A549 (cell line): ENCODE results near the gene PDE3B. TPM values are rescaled to one million over a fixed set of nuclear protein-coding genes. Genes with fewer than 3 reads are reported as not detected.

ENCODE experiments used
- ATAC-seq, 2 experiments: fragments of 200-7000 bp in 1 of 2; fragments of >200 bp in 1 of 2; cut with Nextera tagmentation in 1 of 2; cut with Tn5 transposase in 1 of 2; 3 replicates each; pipeline versions ENCODE4 v1.8.0 to v1.9.1; 2018 to 2020; ENCODE audit warnings: mild to moderate bottlenecking in 1 of 2, moderate library complexity in 1 of 2
- CTCF ChIA-PET: fragments of 300-600 bp; sonication (Branson Sonifier 250); formaldehyde crosslinking; extraction: SDS; loops from one replicate; lab custom pipeline; 2021; ENCODE audit warnings: antibody characterized with exemption, inconsistent platforms; lab: Yijun Ruan, JAX
- POLR2A ChIA-PET: fragments of 350-600 bp; formaldehyde crosslinking; extraction: SDS; loops from one replicate; lab custom pipeline; 2021; ENCODE audit warnings: antibody characterized with exemption, inconsistent platforms; lab: Yijun Ruan, JAX
- DNase-seq, 2 experiments: peaks; one replicate each; pipeline versions ENCODE4 v3.0.0 to v3.0.0-alpha.2; 2011 to 2016; ENCODE audit warnings: low read depth in 1 of 2, low spot score in 1 of 2
- FAIRE-seq: peaks from 2 replicates; lab custom pipeline; 2011; peaks lifted over from hg19 to GRCh38; lab: Jason Lieb, UNC
- H3K27ac ChIP-seq, 2 experiments: fragments of >200 bp; sonication (Bioruptor Twin); formaldehyde crosslinking; 3 replicates each; pipeline ENCODE4 v1.5.1; 2016 to 2017
- H3K4me1 ChIP-seq: fragments of >200 bp; sonication (Bioruptor Twin); formaldehyde crosslinking; 3 replicates; pipeline ENCODE4 v1.6.1; 2016
- H3K4me2 ChIP-seq: fragments of >200 bp; sonication (Bioruptor Twin); formaldehyde crosslinking; 3 replicates; pipeline ENCODE4 v1.6.1; 2016
- H3K4me3 ChIP-seq: fragments of >200 bp; sonication (Bioruptor Twin); formaldehyde crosslinking; 3 replicates; pipeline ENCODE4 v1.5.1; 2016
- H3K9me3 ChIP-seq: fragments of >200 bp; sonication (Bioruptor Twin); formaldehyde crosslinking; 3 replicates; pipeline ENCODE4 v1.6.1; 2016
- BHLHE40 ChIP-seq: IDR thresholded peaks from 2 replicates; pipeline ENCODE4 v1.6.1; 2012; ENCODE audit warnings: low read depth, low read length, inconsistent platforms
- EHF ChIP-seq: fragments of 250-450 bp; sonication (Bioruptor Pico); IDR thresholded peaks from 2 replicates; pipeline ENCODE4 v1.5.0; 2020; ENCODE audit warnings: mild to moderate bottlenecking
- EP300 ChIP-seq, 2 experiments: fragments of >200 bp; sonication (Bioruptor Twin); formaldehyde crosslinking; IDR thresholded peaks; 2 replicates in 1 of 2; 3 replicates in 1 of 2; pipeline ENCODE4 v1.6.1; 2016 to 2017
- ESRRA ChIP-seq: fragments of 150-350 bp; IDR thresholded peaks from 2 replicates; pipeline ENCODE4 v1.6.1; 2014; ENCODE audit warnings: mild to moderate bottlenecking, low read length, borderline replicate concordance
- FOSB ChIP-seq: fragments of 250-450 bp; sonication (Bioruptor Pico); IDR thresholded peaks from 2 replicates; pipeline ENCODE4 v1.5.0; 2020; ENCODE audit warnings: mild to moderate bottlenecking, moderate library complexity
- FOSL2 ChIP-seq, 2 experiments: fragments of 450-650 bp in 1 of 2; fragments of >200 bp in 1 of 2; sonication (Bioruptor Twin) in 1 of 2; formaldehyde crosslinking; IDR thresholded peaks; 2 replicates each; pipeline versions ENCODE4 v1.5.0 to v1.6.1; 2016 to 2020; ENCODE audit warnings: mild to moderate bottlenecking in 1 of 2, moderate library complexity in 1 of 2
- GATA3 ChIP-seq: IDR thresholded peaks from 2 replicates; pipeline ENCODE4 v1.6.1; 2012; ENCODE audit warnings: borderline replicate concordance
- HDAC2 ChIP-seq: fragments of 200-600 bp; sonication (generic); IDR thresholded peaks from 2 replicates; pipeline ENCODE4 v1.6.1; 2016
- HEYL ChIP-seq: fragments of 250-450 bp; sonication (Bioruptor Pico); IDR thresholded peaks from 2 replicates; pipeline ENCODE4 v1.8.0; 2021; ENCODE audit warnings: mild to moderate bottlenecking, moderate library complexity
- HOXB13 ChIP-seq: fragments of 250-450 bp; sonication (Bioruptor Pico); IDR thresholded peaks from 2 replicates; pipeline ENCODE4 v1.5.0; 2020; ENCODE audit warnings: low read depth, mild to moderate bottlenecking, moderate library complexity
- HOXB5 ChIP-seq: fragments of 250-450 bp; sonication (Bioruptor Pico); IDR thresholded peaks from 2 replicates; pipeline ENCODE4 v1.5.0; 2020; ENCODE audit warnings: mild to moderate bottlenecking, moderate library complexity
- JUN ChIP-seq, 2 experiments: fragments of >200 bp; sonication (Bioruptor Twin); formaldehyde crosslinking; IDR thresholded peaks; 2 replicates in 1 of 2; 3 replicates in 1 of 2; pipeline ENCODE4 v1.6.1; 2016 to 2017
- JUNB ChIP-seq: fragments of >200 bp; sonication (Bioruptor Twin); formaldehyde crosslinking; IDR thresholded peaks from 2 replicates; pipeline ENCODE4 v1.6.1; 2016
- KDM1A ChIP-seq: fragments of 200-600 bp; sonication (generic); IDR thresholded peaks from 2 replicates; pipeline ENCODE4 v1.6.1; 2016; ENCODE audit warnings: low read depth, mild to moderate bottlenecking
- KDM5A ChIP-seq: fragments of 200-600 bp; sonication (generic); IDR thresholded peaks from 2 replicates; pipeline ENCODE4 v1.6.1; 2016; ENCODE audit warnings: antibody characterized with exemption, mild to moderate bottlenecking
- MAFK ChIP-seq: fragments of 450-650 bp; IDR thresholded peaks from 2 replicates; pipeline ENCODE4 v1.6.1; 2014; ENCODE audit not compliant: partially characterized antibody
- MYC ChIP-seq: IDR thresholded peaks from 2 replicates; pipeline ENCODE4 v1.6.1; 2012; ENCODE audit warnings: mild to moderate bottlenecking, inconsistent platforms, low read length, improper control_type of control experiment, borderline replicate concordance
- NPAS2 ChIP-seq: fragments of 250-450 bp; sonication (Bioruptor Pico); IDR thresholded peaks from 2 replicates; pipeline ENCODE4 v1.8.0; 2022; ENCODE audit warnings: mild to moderate bottlenecking, moderate library complexity, borderline replicate concordance
- PHF8 ChIP-seq: fragments of 200-600 bp; sonication (generic); IDR thresholded peaks from 2 replicates; pipeline ENCODE4 v1.6.1; 2016; ENCODE audit warnings: low read depth, mild to moderate bottlenecking, antibody characterized with exemption, moderate library complexity, borderline replicate concordance
- POLR2A ChIP-seq: IDR thresholded peaks from 2 replicates; pipeline ENCODE4 v1.6.1; 2012; ENCODE audit warnings: mild to moderate bottlenecking, low read length
- RCOR1 ChIP-seq: fragments of 150-350 bp; IDR thresholded peaks from 2 replicates; pipeline ENCODE4 v1.6.1; 2014; ENCODE audit warnings: antibody characterized with exemption, low read length, low read depth
- RFX5 ChIP-seq: fragments of 450-650 bp; IDR thresholded peaks from 2 replicates; pipeline ENCODE4 v1.7.1; 2014; ENCODE audit warnings: antibody characterized with exemption, mild to moderate bottlenecking, moderate library complexity
- RNF2 ChIP-seq: fragments of 200-600 bp; sonication (generic); IDR thresholded peaks from 2 replicates; pipeline ENCODE4 v1.6.1; 2016; ENCODE audit warnings: low read depth, mild to moderate bottlenecking, antibody characterized with exemption, moderate library complexity, borderline replicate concordance
- SREBF2 ChIP-seq: fragments of 450-650 bp; IDR thresholded peaks from 2 replicates; pipeline ENCODE4 v1.6.1; 2014; ENCODE audit warnings: mild to moderate bottlenecking, moderate library complexity
- TFCP2L1 ChIP-seq: fragments of 250-450 bp; sonication (Bioruptor Pico); IDR thresholded peaks from 2 replicates; pipeline ENCODE4 v1.5.0; 2021; ENCODE audit warnings: mild to moderate bottlenecking
- TP53 ChIP-seq: fragments of 250-450 bp; sonication (Bioruptor Pico); IDR thresholded peaks from 2 replicates; pipeline ENCODE4 v1.5.0; 2021; ENCODE audit warnings: mild to moderate bottlenecking, moderate library complexity
- ZNF302 ChIP-seq: fragments of 250-450 bp; sonication (Bioruptor Pico); IDR thresholded peaks from 2 replicates; pipeline ENCODE4 v1.9.0; 2021; ENCODE audit warnings: inconsistent platforms, mild to moderate bottlenecking, moderate library complexity
- WGBS: methylation state at CpG from one replicate; pipeline ENCODE4 v1.1.6; 2017; ENCODE audit errors: missing lambda C conversion rate; 5-methylcytosine and 5-hydroxymethylcytosine counted together
- polyA plus RNA-seq, 4 experiments: library from polyadenylated mRNA; depleted of rRNA in 3 of 4; stranded (reverse); fragments of >200 nt; fragmentation: RNase III in 1 of 4; extraction: RNeasy Plus Mini Kit Qiagen cat#74134 plus additional on column Dnase treatment in 1 of 4; gene quantifications; 2 replicates in 3 of 4; 3 replicates in 1 of 4; pipeline ENCODE4 v1.2.3, GENCODE V29; 2011 to 2017
- TF ChIP-seq, protein P1 (sequence below): IDR thresholded peaks from 2 replicates; pipeline ENCODE4 v1.6.1; 2012

Gene PDE3B
- polyA plus RNA-seq, 2 of the 4 experiments (the other 2 are of a cell fraction): 2.4 to 2.9 TPM

DNA sequence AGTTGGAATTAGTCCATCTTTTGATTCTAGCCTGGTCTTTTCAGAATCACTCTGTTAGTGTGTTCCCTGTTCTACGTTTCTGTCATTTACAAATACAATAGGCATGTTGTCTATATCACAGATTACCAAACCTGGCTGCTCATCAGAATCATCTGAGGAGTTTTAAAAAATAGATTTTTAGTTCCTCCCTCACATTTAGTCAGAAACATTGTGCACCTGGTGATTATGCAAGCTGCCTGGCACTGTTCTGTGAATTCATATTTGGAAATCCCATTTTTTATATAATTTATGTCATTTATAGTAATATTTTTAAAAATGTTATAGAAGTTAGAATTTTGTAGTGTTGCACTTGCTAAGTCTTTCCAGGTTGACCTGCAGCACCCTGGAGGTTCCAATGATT, 107.3 kb downstream of the PDE3B start:
- no peak overlapping the region for H3K4me2 ChIP-seq
- ChIA-PET CTCF (no interaction called here), POLR2A (no interaction called here)
- DNase-seq (no peak), ATAC-seq (no peak), FAIRE-seq (no peak)
- 39% methylated on average over 1 of the region's 1 CpG for WGBS
- TF ChIP-seq EP300 (IDR thresholded peaks at IDR 0.05): no peak
- no peak for TF ChIP-seq KDM5A
- no peak for TF ChIP-seq TP53 (CRISPR knock-in tag)
- no peak for TF ChIP-seq ESRRA
- TF ChIP-seq MAFK: no peak
- TF ChIP-seq FOSL2 (IDR thresholded peaks at IDR 0.05): no peak
- TF ChIP-seq FOSL2 (CRISPR knock-in tag; IDR thresholded peaks at IDR 0.05): no peak
- TF ChIP-seq NPAS2 (CRISPR knock-in tag): no peak
- no peak for TF ChIP-seq BHLHE40
- TF ChIP-seq KDM1A: no peak
- no peak for TF ChIP-seq POLR2A
- TF ChIP-seq RFX5: no peak
- no peak for TF ChIP-seq SREBF2
- no peak for TF ChIP-seq FOSB
- no peak for TF ChIP-seq RNF2
- no peak for TF ChIP-seq JUN (IDR thresholded peaks at IDR 0.05)
- TF ChIP-seq HOXB13 (CRISPR knock-in tag): no peak
- H3K27ac ChIP-seq: no peak overlapping the region
- no peaks in the 10 kb centered on the region for H3K9me3 ChIP-seq
- H3K4me1 ChIP-seq: no peaks in the 10 kb centered on the region
- H3K4me3 ChIP-seq: no peak overlapping the region

DNA sequence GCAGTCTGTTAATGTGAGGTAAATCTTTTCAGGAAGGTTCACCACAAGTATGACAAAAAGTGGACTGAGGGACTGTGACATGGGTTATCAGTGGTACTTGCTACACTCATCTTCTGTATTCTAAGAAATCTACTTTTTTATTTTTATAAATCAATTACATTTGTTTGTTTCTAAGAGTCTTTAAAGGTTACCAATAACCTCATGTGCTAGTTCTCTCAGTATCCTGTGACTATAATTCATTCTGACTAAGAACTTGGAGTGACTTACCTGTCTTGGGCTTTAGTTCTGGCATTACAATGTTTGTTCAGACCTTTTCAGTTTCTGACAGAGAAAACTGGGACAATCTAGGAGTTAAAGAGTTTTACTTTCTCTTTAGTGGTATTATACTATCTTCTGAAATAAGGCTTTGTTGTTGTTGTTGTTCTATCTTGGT, 108.4 kb downstream of the PDE3B start:
- DNase-seq (no peak), ATAC-seq (no peak), FAIRE-seq (peak; percentile 43)
- ChIA-PET POLR2A (no interaction called here), CTCF (no interaction called here)
- Histone ChIP-seq H3K4me3 (no peak overlapping the region), H3K4me2 (no peak overlapping the region), H3K27ac (no peak overlapping the region), H3K4me1 (no peaks in the 10 kb centered on the region), H3K9me3 (no peaks in the 10 kb centered on the region)
- TF ChIP-seq HOXB5 (CRISPR knock-in tag): no peak
- no peak for TF ChIP-seq KDM1A
- TF ChIP-seq PHF8: no peak
- no peak for TF ChIP-seq JUN (IDR thresholded peaks at IDR 0.05)
- TF ChIP-seq MYC: no peak
- no peak for TF ChIP-seq ZNF302 (CRISPR knock-in tag)
- no peak for TF ChIP-seq FOSL2 (IDR thresholded peaks at IDR 0.05)
- TF ChIP-seq FOSL2 (CRISPR knock-in tag; IDR thresholded peaks at IDR 0.05): no peak
- no peak for TF ChIP-seq HDAC2
- TF ChIP-seq KDM5A: no peak
- TF ChIP-seq TFCP2L1: no peak

DNA sequence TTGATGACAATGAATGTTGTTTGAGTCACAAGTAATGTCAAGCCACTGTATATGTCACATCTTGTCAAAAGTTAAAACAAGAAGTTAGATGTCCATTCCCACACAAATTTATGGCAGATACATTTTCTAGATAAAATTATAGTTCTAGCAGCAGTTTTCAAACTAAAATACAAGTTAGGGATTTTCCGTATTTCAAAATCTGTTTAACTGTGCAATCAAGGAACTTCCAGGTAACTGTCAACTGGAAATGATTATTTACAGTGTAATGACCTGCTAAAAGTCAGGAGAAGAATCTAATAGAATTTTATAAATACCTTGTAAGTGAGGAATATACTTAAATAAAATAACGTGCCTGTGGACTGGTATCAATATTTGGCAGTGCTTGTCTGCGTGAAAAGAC, 111.5 kb downstream of the PDE3B start:
- no peak overlapping the region for H3K4me2 ChIP-seq
- DNase-seq: no peak
- no peak overlapping the region for H3K27ac ChIP-seq
- 67% methylated on average over 3 of the region's 3 CpGs for WGBS
- H3K4me3 ChIP-seq: no peak overlapping the region
- H3K9me3 ChIP-seq: no peaks in the 10 kb centered on the region
- TF ChIP-seq HEYL (CRISPR knock-in tag) (no peak), RCOR1 (no peak), EHF (CRISPR knock-in tag) (no peak), FOSL2 (IDR thresholded peaks at IDR 0.05) (no peak), FOSL2 (CRISPR knock-in tag; IDR thresholded peaks at IDR 0.05) (no peak), GATA3 (no peak), JUNB (no peak), MYC (no peak)
- TF ChIP-seq, protein P1, sequence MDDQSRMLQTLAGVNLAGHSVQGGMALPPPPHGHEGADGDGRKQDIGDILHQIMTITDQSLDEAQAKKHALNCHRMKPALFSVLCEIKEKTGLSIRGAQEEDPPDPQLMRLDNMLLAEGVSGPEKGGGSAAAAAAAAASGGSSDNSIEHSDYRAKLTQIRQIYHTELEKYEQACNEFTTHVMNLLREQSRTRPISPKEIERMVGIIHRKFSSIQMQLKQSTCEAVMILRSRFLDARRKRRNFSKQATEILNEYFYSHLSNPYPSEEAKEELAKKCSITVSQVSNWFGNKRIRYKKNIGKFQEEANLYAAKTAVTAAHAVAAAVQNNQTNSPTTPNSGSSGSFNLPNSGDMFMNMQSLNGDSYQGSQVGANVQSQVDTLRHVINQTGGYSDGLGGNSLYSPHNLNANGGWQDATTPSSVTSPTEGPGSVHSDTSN: no peak
- no peak for ATAC-seq
- H3K4me1 ChIP-seq: no peaks in the 10 kb centered on the region
- CTCF ChIA-PET: no interaction called here
- FAIRE-seq: no peak
- POLR2A ChIA-PET: no interaction called here
